ENCODE data around the gene EYA2.

DNA sequence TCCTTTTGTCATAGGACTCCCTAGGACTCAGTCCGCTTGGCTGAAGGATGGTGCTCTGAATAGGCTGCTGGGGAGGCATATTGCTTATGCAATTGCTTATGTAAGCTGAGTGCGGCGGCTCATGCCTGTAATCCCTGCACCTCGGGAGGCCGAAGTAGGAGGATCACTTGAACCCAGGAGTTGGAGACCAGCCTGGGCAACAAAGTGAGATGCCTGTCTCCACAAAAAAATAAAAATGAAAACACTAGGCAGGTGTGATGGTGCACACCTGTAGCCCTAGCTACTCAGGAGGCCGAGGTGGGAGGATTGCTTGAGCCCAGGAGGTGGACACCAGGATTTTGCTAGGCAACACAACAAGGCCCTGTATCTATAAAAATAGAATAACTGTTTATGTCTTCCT is 81.3 kb downstream of the EYA2 start:
- TF ChIP-seq MAZ (IDR thresholded peaks at IDR 0.05; ENCODE audit: borderline replicate concordance, low read depth, low read length) = no peak
- TF ChIP-seq, protein P1, sequence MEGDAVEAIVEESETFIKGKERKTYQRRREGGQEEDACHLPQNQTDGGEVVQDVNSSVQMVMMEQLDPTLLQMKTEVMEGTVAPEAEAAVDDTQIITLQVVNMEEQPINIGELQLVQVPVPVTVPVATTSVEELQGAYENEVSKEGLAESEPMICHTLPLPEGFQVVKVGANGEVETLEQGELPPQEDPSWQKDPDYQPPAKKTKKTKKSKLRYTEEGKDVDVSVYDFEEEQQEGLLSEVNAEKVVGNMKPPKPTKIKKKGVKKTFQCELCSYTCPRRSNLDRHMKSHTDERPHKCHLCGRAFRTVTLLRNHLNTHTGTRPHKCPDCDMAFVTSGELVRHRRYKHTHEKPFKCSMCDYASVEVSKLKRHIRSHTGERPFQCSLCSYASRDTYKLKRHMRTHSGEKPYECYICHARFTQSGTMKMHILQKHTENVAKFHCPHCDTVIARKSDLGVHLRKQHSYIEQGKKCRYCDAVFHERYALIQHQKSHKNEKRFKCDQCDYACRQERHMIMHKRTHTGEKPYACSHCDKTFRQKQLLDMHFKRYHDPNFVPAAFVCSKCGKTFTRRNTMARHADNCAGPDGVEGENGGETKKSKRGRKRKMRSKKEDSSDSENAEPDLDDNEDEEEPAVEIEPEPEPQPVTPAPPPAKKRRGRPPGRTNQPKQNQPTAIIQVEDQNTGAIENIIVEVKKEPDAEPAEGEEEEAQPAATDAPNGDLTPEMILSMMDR (conservative IDR thresholded peaks at IDR 0.05; ENCODE audit: low read depth, low read length) = no peak
- TF ChIP-seq RAD21 (IDR thresholded peaks at IDR 0.05; ENCODE audit: low read length) = no peak
- TF ChIP-seq POLR2A (IDR thresholded peaks at IDR 0.05; ENCODE audit: low read depth, low read length) = no peak
- no peak for TF ChIP-seq FOS (IDR thresholded peaks at IDR 0.05; ENCODE audit: low read depth, low read length)

Data from IMR-90 (cell line).